Measurements from ENCODE around the gene CDH5.

- TF ChIP-seq CTCF (IDR thresholded peaks at IDR 0.05) (no peak), POLR2A (IDR thresholded peaks at IDR 0.05) (no peak)
Measured at GRCh38 chr16:66443269-66443652, 76.8 kb downstream of the CDH5 start.
